Inflammatory macrophage treated with lipopolysaccharide for 1 hour (primary cell): ENCODE results near the gene TMEM250.

ENCODE experiments used
- DNase-seq, 2 donors: peaks; one replicate each; pipeline ENCODE4 v3.0.0-alpha.2; 2020 to 2022

TMEM250 gene

DNA sequence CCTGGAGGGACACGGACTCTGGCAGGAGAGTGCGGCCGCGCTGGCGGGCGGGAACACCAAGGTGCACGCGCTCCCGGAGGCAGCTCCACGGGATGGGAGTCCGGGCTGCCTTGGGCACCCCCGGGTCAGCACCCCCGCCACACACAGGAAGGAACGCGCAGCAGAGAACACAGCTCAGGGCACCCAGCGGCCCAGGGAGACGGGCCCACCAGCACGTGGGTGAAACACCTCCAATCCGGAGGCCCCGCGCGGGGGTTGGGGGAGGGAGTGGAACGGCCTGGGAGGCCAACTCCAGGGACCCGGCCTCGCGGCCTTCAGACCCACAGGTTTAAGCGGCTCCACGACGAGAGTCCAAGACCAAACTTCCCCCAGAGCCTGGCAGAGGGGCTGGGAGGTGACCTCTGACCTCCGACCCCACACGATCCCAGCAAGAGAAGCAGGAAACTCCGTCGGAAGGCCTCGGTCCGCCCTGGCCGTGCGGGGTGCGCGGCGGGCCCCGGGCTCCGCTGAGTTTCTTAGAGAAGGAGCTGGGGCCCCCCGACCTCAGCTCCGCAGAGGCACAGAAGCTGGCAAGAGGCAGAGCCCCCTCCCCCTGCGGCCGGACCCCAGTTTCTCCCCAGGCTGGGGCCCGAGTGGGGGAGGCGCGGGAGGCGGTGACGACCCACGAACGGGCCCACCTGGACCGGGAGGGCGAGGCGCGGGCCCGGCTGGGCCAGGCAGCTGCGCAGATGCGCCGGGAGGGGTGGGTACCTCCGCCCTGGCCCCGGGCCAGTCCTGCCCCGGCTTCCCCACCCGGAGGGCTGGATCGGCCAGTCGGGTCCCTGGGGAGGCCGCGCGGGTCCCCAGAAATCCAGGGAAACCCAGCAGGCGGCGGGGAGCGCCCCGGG is 24.4 kb downstream of the TMEM250 start:
- DNase-seq: peak in 1 of 2 donors; percentile 41

DNA sequence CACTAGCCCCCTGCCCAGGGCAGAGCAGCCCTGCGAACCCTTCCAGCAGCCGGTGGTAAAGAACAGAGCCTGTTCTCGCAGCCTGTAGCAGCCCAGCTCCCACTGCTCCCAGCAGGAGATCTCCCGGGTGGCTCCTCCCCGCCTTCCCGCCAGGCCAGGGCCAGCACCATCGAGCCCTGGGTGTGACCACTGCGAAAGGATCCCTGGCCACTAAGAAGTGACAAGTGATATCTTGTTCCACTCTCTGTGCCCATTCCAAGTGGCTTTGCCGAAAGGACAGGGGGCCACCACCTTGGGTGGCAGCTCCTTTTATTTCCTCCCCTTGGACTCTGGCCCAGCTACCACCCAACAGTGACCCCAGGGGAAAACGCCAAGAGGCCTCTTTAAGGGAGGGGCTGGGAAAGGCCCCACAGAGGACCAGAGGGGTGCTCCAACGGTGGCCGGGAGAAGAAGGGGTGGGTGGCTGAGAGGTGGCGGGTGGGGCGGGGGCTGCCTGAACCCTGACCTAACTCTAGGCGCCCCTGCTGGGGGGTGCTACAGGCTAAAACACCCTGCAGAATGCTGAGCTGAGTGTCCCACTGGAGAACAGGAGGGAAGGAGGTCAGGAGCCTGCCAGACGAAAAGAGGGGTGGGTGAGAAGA is 25.2 kb downstream of the TMEM250 start:
- DNase-seq: no peak

DNA sequence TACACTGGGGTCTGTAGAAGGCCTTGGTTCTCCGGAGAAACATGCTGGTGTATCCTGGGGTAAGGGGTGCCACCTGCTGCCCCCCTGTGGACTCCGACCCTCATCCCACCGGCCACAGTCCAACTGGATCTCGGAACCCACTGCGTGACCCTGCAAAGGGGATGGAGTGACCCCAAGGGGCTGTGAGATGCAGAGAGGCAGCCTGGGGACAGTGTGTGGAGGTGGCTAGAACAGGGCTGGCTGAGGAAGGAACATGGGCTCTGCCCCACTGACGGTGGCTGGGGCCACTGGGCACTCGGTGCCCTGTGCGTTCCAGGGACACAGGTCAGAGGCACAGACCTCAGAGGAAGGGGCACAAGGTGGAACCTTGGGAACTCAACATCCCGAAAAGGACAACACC is 25.9 kb downstream of the TMEM250 start:
- DNase-seq: no peak

DNA sequence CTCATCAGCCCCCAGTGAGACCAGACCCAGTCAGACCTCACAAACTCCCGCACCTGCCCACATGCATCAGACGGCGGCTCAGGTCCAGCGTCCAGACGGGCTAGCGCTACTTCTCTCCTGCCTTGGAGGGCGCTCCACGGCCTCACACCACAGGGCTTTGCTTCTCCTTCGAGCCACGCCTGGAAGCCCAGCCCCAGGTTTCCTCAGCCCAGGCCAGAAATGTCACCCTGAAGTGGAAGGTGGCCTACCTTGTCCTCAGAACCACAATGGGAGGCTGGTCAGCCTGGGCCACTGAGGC is 26.4 kb downstream of the TMEM250 start:
- DNase-seq: no peak

DNA sequence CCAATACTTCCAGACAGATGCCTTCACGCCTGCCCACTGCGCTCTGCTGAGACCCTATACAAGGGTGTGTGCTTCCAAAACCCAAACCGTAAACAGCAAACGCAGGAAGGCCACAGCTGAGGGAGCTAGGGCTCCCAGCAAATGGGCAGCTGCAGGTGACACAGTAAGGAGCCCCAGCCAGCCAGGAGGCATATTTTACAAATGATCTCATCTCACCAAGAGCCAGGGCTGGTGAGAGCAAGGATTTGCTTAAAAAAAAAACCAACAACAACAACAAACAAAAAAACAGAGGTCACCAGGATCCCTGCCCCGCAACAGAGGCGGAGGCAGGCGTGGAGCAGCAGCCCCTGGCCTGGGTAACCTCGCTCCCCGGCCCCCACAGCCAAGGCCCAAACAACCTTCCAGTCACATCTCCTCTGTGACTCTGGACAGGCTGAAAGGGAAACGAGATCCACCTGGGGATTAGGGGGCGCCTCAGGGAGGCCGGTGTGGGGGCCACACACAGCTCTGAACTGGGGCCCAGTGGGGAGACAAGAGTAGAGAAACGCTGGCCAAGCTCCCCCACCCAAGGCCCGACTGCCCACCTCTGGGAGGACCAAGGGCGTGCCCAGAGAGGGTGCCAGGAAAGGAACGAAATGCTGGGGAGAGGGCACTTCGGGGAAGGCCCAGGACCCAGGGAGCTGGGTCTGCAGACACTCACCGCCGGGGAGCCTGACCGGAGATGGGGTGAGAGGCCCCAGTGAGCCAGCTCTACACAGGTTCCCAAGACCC is 26.9 kb downstream of the TMEM250 start:
- DNase-seq: no peak

DNA sequence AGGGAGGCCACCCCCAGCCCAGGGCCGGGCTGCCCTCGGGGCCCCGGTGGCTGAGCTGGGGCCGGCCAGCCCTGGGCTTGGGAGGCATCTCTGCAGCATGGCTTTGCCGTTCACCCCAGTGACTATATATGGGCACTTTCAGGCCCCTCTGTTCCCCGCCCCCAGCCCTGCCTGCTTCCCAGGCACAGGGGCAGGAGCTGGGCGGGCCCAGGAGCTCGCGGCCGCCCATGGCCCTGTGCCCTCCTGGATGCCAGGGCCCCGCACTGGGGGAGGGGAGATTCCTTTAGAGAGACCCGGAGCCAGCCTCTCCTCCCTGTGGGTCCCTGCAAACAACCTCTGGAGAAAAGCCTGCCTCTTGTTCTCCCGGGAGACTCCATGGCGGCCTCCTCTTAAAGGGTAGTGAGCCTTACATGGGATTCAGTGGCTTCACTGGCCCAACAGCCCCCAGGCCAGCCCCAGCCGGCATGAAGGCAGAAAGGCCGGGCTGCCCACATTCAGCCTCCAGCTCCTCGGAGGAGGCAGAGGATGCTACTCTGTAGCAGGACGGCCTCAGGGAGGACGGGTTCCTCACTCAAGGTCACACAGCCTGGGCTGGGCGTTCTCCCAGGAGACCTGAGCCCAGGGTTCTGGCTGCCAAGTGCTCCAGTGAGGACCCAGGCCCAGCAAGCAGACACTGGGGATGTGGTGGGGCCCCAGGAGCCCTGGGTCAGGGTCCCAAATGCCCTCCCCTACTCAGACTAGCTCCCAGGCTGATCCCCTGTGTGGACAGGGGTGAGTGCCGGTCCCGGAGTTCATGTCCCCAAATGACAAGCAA is 27.7 kb downstream of the TMEM250 start:
- no peak for DNase-seq

DNA sequence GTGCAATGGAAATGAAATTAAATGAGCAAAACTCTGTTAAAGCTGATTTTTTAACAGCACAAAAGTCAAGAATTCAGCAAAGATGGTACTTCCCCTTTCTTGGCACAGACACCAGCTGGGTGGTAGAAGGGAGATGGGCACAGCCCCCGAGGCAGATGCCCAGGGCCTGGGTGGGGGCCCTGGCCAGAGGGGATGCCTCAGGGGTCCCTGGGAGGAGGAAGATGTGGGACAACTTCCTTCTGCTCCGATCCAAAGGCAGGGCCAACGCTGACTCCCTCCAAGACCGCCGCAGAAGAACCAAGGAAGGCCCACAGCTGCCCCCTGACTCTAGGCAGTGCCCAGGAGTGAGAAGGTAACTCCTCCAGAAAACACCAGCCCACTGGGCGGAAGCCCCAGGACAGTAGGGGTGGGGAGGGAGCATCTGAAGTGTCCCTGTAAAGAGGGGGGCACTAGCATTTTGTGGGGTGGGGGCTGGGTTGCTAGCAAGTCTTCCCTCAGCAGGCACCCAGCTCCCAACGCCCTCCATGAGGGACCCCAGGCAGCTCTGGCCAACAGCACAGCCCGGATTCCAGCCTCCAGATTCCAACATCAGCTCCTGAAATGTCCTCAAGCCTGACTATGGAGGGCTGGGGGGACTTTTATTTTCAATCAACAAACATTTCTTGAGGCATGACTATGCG is 28.5 kb downstream of the TMEM250 start:
- no peak for DNase-seq

DNA sequence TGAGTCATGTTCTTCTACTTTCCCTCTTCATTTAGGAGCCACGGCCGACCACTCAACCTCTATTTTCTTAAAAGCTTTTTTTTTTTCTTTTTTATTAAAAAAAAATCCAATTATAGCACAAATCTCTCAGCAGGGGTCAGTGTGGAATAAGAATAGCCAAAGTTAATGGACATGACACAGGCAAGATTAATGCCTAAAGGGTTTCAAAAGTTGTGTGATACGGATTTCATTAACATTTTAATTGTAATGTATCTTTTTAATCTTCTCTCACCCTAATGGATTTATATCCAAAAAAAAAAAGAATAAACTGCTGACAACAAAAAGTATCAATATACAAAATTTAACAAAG is 29.0 kb downstream of the TMEM250 start:
- DNase-seq: no peak

DNA sequence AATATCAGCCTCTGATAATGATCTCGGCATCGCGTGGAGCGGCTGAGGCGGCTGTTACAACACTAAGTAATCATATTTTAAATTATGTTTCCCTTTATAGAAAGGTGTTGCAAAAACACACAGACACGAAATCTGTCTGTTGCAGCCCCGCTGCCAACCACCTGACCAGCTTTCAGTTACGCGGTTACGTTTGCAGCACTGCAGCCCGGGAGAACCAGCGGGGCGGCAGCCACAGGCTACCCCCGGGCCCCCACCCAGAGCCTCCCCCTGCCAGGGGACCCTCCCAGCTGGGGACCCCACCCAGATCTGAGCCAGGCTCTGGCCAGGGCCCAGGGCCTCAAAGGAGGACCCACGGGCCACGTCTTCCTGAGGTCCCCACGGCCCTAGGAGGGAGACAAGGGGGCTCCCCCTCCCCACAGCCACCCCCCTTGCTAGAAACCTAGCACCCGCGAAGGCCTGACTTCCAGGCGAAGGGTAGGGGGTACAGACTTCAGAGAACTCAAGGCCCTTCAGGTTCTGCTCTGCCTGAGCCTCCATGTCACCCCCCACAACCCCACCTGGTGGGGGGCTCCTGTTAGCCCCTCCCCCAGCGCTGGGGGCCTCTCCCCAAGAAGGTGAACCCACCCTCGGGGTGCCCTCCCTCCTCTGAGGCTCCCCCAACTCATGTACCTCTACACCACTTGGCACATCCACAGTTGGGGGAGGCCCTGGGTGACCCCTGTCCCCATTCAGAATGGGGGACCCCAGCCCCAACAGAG is 29.6 kb downstream of the TMEM250 start:
- peak in 1 of 2 donors; percentile 67 for DNase-seq

DNA sequence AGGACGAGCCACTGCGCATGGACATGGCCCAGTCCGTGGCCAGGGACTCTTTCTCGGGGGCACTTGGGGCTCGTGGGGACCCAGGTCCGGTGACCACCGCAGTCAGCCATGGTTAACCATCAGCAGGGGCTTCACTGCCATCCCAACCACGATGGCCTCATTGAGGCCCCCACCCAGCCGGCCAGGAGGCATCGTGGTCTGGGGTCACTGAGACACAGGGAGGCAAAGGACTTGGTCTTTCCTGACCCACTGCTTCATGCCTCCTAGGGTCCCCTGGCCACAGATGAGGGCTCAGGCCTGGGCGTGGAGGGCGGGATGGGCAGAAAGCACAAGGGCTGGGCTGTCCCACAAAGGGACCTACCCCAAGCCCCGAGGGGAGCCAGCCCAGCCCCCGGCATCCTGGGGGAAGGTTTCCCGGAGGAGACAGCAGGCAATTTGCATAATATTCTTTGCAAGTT is 30.2 kb downstream of the TMEM250 start:
- no peak for DNase-seq

DNA sequence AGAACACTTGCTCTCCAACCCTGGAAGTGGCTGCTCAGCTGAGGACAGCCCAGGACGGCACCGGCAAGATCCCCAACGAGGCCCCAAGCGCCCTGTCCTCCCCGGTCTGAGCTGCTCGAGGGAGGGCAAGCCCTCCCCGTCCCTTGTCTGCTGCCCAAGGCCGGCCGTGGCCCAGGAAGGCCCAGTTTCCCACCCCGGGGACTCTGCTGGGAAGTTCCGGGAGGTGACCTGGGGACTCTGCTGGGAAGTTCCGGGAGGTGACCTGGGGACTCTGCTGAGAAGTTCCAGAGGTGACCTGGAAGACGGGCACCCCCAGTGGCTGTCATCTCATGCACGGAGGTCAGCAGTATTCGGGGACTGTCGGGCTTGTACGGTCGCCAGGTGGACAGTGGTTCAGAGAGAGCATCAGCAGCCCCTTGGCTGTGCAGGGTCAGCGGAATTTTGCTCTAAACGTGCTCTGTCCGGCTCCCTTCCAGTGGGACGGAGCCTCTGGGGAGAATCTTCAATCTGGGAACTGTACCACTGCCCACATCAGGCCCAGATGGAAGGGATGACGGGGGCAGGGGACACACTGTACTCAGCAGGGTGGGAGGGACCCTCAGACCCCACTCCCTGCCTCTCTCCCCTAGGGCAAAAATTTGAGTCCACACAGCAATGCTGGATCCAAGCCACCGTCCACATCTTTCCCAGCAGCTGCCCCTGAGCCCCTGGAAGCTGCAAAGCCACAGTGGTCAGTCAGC is 30.8 kb downstream of the TMEM250 start:
- no peak for DNase-seq

DNA sequence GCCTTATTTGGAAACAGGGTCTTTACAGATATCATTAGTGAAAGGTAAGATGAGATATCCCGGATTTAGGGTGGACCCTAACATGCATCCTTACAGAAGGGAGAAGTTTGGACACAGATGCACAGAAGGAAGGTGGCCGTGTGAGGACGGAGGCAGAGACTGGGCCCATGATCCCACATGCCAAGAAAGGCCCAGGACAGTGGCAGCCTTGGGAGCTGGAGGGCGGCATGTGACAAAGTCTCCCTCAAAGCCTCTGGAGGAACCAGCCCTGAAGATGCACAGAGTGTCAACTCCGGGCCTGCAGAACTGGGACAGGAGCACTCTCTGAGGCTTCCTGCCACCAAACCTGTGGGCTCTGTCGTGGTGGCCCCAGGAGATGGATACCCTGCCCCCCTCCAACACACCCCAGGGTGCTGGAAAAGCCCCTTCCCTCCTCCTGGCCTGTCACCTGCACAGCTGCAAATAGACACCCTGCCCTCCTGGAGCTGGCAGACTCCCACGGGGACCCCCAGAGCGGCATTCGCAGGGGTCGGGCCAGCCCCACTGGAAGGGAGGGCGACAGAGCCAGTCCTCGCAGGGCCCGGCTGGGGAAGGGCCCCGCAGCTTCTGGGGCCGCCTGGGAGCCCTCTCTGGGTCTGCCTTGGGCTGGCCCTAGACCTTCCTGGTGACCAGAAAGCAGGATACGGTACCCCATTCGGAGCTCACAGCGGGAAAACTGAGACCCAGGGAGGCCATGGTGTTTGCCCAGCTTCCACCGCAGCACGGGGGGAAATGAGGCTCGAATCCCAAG is 31.5 kb downstream of the TMEM250 start:
- DNase-seq: no peak

DNA sequence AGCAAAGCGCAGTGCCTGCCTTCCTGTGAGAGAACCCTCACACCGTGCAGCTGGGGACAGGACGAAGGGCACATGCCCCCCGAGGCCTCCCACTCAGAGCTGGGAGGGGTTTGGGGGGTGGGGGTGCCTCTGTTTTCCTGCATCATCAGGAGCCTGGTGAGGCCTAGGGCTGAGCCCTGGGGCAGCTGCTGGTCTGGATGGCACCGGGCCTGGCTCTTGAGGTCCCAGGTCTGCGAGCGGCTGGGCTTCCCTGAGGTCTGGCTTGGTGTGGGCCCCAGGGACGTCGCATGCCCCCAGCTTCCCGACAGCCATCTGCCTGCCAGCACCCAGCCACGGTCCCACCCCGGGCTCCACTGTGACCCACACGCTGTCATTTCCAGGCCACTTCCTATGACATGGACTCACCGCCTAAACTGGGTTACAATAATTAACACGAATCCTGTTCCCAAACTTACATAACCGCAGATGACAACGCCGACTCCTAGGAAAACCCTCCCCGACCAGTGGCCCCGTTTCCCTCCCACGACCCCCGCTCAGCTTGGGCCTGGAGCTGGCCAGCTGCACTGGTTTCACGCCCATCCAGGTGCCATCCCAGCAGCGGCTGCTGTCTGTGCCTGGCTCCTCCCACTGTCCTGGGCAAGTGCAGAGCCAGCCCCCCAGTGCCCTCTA is 32.3 kb downstream of the TMEM250 start:
- no peak for DNase-seq

DNA sequence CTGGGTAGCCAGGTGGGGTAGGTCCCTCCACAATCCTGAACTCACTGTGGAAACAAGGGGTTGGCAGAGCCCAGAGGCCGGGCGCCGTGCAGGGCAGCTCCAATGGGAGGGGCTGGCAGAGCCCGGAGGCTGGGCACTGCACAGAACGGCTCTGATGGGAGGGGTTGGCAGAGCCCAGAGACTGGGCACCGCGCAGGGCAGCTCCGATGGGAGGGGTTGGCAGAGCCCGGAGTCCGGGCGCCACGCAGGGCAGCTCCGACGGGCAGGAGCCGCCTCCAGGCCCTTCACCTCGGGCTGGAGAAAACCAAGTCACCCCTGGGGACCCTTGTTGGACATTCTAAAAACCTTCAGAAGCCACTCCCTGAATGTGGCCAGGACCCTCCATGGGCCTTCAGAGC is 32.9 kb downstream of the TMEM250 start:
- no peak for DNase-seq

DNA sequence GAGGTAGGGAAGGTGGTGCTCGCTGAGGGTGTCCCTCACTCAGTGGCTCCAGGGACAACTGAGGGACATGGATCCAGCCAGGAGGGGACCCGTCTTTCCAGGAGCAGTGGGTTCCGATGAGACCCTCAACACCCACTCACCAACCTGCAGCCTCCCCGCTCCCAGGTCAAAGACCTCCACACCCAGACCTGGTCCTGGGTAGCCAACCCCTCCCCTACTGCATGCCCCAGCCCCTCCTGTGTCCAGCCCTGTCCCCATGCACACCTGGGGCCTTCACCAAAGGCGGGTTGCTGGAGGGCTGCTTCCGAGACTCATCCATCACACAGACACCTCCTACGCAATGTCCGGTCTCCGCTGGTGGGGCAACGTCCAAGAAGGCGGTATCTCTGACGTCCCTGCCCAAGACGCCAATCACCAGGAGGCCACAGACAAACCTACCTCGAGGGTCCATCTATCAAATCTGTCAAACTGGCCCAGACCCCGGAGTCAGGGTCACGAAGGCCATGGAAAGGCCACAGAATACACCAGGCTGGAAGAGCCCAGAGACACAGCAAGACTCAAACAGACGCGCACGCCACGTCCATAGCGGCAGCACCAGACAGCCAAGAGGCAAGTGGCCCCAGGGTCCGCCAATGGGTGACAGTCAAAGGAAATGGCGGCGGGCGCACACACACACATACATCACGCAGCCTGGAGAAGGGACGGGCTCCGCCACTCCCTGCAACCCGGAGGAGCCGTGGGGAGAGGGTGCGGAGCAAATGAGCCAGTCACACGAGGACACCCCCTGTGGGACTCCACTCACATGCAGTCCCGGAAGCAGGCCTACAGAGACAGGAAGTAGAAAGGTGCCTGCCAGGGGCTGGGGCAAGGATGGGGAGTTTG is 34.4 kb downstream of the TMEM250 start:
- DNase-seq: no peak

DNA sequence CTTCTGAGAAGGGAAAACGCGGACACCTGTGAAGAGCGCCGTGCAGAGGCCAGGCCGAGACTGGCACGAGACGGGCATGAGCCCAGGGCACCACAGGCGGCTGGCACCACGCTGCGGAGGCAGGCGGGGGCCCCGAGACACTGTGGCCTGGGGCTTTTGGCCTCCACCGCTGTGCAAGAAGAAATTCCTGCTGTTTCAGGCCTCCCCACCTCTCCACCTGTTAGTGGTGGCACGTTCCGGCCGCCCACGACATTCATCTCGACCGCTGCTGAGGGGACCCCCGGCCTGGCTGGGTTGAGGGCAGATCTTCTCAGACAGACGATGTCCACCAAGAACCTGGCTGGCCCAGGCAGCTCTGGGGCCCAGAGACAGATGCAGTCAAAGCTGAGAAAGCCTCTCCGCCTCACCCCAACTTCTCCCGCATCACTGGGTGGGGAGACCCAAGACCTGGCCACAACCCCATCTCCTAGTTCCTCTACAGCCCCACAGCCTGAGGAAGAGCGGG is 35.1 kb downstream of the TMEM250 start:
- DNase-seq: no peak

DNA sequence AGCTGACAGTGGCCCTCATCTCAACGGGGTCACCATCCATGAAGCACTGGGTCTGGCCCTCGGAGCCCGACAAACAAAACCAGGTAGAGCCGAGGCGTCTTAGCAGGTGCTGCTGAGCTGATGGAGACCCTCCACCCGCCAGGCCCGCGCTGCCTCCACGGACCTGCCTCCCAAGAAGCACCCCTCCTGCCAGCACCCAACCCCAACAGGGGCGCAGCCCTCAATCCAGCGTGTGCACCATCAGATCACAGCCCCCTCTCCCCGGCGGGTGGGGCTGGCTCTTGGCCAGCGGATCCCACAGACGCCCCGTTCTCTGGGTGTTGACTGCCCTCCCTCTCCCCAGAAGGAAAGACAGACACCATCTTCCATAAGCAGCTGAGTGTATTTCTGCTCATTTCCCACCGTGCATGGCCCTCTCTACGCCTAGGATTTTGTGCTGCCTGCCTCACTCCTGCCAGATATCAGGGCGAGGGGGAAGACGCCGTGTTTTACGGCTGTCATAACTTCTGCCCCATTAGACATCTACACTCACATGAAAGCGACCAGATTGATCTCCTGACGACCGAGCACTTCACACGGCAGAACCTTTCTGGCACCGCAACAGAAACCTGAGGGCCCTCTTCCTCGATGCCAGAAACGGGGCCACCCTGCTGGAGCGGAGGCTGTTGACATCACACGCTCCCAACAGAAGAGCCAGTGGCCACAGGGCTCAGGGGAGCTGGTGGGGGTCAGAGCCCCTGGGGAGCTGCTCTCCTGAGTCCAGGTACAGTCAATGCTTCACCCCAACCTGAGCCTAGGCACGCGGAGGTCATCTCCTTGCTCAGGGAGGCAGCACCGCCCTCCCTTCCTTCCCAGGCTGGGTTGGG is 35.9 kb downstream of the TMEM250 start:
- no peak for DNase-seq
